HepG2 (cell line): ENCODE data around the gene GBGT1. TPM values are rescaled to one million over a fixed set of nuclear protein-coding genes. Genes with fewer than 3 reads are reported as not detected.

Experiments used
- ATF7 ChIP-seq, 2 experiments: fragments of 450-650 bp in 1 of 2; sonication (generic) in 1 of 2; formaldehyde crosslinking in 1 of 2; IDR thresholded peaks; 2 replicates each; pipeline versions ENCODE4 v1.4.0 to v1.6.1; 2016 to 2020; ENCODE audit warnings: antibody characterized with exemption in 1 of 2, mild to moderate bottlenecking in 1 of 2, missing genetic modification reagents in 1 of 2
- BCL6 ChIP-seq: IDR thresholded peaks from 2 replicates; pipeline ENCODE4 v1.6.1; 2016; ENCODE audit warnings: missing genetic modification reagents, missing compliant biosample characterization
- FOXA1 ChIP-seq, 2 experiments: fragments of 450-650 bp in 1 of 2; sonication (generic) in 1 of 2; formaldehyde crosslinking in 1 of 2; IDR thresholded peaks; 2 replicates each; pipeline versions ENCODE4 v1.4.0 to v1.6.1; 2016 to 2020; ENCODE audit warnings: missing genetic modification reagents in 1 of 2
- FOXO1 ChIP-seq: sonication (generic); formaldehyde crosslinking; IDR thresholded peaks from 2 replicates; pipeline ENCODE4 v1.4.0; 2020; ENCODE audit warnings: missing genetic modification reagents
- GMEB2 ChIP-seq: IDR thresholded peaks from 2 replicates; pipeline ENCODE4 v1.6.1; 2016; ENCODE audit warnings: missing biosample characterization, missing genetic modification reagents, low read depth
- HDAC2 ChIP-seq: sonication (generic); formaldehyde crosslinking; IDR thresholded peaks from 2 replicates; pipeline ENCODE4 v1.4.0; 2020; ENCODE audit warnings: missing genetic modification reagents
- KAT7 ChIP-seq: IDR thresholded peaks from 2 replicates; pipeline ENCODE4 v1.6.1; 2018; ENCODE audit warnings: borderline replicate concordance, missing compliant biosample characterization
- NCOA2 ChIP-seq: sonication (generic); formaldehyde crosslinking; IDR thresholded peaks from 2 replicates; pipeline ENCODE4 v1.8.0; 2022; ENCODE audit warnings: inconsistent platforms
- RBM39 ChIP-seq: fragments of 200-400 bp; formaldehyde crosslinking; IDR thresholded peaks from one replicate; pipeline ENCODE4 v1.6.1; 2018; ENCODE audit warnings: antibody characterized with exemption, mild to moderate bottlenecking, low read depth, low read length; ENCODE audit not compliant: poor library complexity, severe bottlenecking
- RFX3 ChIP-seq: IDR thresholded peaks from 2 replicates; pipeline ENCODE4 v1.6.1; 2016; ENCODE audit warnings: missing biosample characterization, missing genetic modification reagents
- SP2 ChIP-seq: sonication (generic); formaldehyde crosslinking; IDR thresholded peaks from 2 replicates; pipeline ENCODE4 v1.5.1; 2020; ENCODE audit warnings: mild to moderate bottlenecking, missing genetic modification reagents
- TFDP1 ChIP-seq: IDR thresholded peaks from 2 replicates; pipeline ENCODE4 v1.6.1; 2016; ENCODE audit warnings: missing compliant biosample characterization, missing genetic modification reagents, borderline replicate concordance
- THAP8 ChIP-seq: sonication (generic); formaldehyde crosslinking; IDR thresholded peaks from 2 replicates; pipeline ENCODE4 v1.5.1; 2020; ENCODE audit warnings: missing genetic modification reagents, mild to moderate bottlenecking, borderline replicate concordance
- TP53 ChIP-seq: sonication (generic); formaldehyde crosslinking; conservative IDR thresholded peaks from 2 replicates; pipeline ENCODE4 v1.4.0; 2020; ENCODE audit warnings: missing genetic modification reagents
- ZNF281 ChIP-seq: sonication (generic); formaldehyde crosslinking; IDR thresholded peaks from 2 replicates; pipeline ENCODE4 v1.4.0; 2020; ENCODE audit warnings: missing genetic modification reagents, borderline replicate concordance
- ZNF850 ChIP-seq: sonication (generic); formaldehyde crosslinking; conservative IDR thresholded peaks from 2 replicates; pipeline ENCODE4 v1.9.0; 2021; ENCODE audit warnings: mild to moderate bottlenecking, missing genetic modification reagents
- ZSCAN12 ChIP-seq: sonication (generic); formaldehyde crosslinking; IDR thresholded peaks from 2 replicates; pipeline ENCODE4 v1.9.0; 2021; ENCODE audit warnings: mild to moderate bottlenecking, missing genetic modification reagents
- polyA plus RNA-seq, 8 experiments: library from polyadenylated mRNA; depleted of rRNA in 3 of 8; stranded (reverse) in 7 of 8; unstranded in 1 of 8; fragments of >200 nt; fragmentation: Illumina TruSeq in 4 of 8; extraction: Trizol in 4 of 8; gene quantifications; 2 replicates each; pipeline versions ENCODE4 v1.2.1 to v1.2.3, GENCODE V29; 2011 to 2016; ENCODE audit warnings: low read depth in 4 of 8, missing spikeins in 1 of 8, mixed read lengths in 1 of 8; ENCODE audit not compliant: insufficient read depth in 1 of 8
- total RNA-seq, 5 experiments: library from RNA; depleted of rRNA; stranded (reverse); fragments of >200 nt; fragmentation: Illumina TruSeq; extraction: Trizol; gene quantifications; 2 replicates each; pipeline ENCODE4 v1.2.3, GENCODE V29; 2016; ENCODE audit warnings: low read depth in 1 of 5

Gene GBGT1
- total and polyA plus RNA-seq, 2 of the 13 experiments (the other 11 are each of a cell fraction or from before 2014, with no cell fraction given): not detected

DNA sequence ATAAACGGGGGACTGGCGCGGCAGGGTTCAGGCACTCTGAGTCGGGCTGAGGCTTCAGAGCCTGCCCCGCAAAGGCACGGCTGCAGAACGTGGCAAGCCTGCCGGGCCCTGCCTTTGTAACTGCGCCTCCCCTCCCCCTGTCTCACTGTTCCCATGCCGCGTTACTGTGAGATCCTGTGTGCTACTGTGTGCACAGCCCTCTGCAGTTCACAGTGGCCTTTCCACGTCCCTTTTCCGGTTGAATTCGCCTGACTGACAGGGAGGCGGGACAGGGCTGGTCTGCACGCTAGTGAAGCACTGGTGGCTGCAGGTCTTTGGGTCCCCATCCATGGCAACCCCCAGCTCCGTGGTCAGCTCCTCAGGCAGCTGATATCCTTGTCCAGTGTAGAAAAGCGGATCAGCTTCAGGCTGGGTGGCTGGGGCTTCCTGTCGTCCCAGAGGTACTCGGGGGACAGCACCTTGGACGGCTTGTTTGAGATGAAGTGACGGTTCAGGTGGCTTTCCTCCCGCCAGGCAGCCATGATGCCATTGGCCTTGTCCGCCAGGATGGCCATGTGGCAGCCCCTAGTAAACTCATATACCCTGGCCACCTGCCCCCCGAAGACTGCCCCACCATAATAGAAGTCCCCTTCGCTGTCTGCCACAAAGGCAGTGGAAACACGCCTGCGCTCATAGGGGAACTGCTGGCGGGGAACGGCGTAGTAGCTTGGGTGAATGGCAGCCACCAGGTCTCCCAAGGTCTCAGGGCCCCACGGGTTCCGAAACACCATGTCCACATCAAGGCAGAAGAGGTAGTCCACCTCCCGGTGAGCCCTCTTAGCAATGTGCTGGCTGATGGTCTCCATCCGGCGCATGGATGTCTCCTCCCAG lies 10.3 kb downstream of the GBGT1 start (continued):
- TF ChIP-seq TP53: no peak
- TF ChIP-seq GMEB2 (CRISPR knock-in tag): no peak
- TF ChIP-seq FOXA1 (IDR thresholded peaks at IDR 0.05): no peak
- TF ChIP-seq FOXA1 (CRISPR knock-in tag; IDR thresholded peaks at IDR 0.05): 0 out of 2 replicates have a peak, but pooled peaks have one; percentile 49
- TF ChIP-seq ATF7 (IDR thresholded peaks at IDR 0.05): no peak
- no peak for TF ChIP-seq ATF7 (CRISPR knock-in tag; IDR thresholded peaks at IDR 0.05)
- peak; percentile 54; the same call in 1 of the 2 replicates for TF ChIP-seq HDAC2 (CRISPR knock-in tag)
- 0 out of 2 replicates have a peak, but pooled peaks have one; percentile 12 for TF ChIP-seq NCOA2 (CRISPR knock-in tag)
- no peak for TF ChIP-seq RFX3 (CRISPR knock-in tag)
- TF ChIP-seq SP2 (CRISPR knock-in tag): peak; percentile 43; the same call in 1 of the 2 replicates
- 0 out of 2 replicates have a peak, but pooled peaks have one; percentile 38 for TF ChIP-seq TFDP1 (CRISPR knock-in tag)
- TF ChIP-seq THAP8 (CRISPR knock-in tag): no peak
- no peak for TF ChIP-seq KAT7
- peak; percentile 21 for TF ChIP-seq RBM39
- TF ChIP-seq ZNF281 (CRISPR knock-in tag): peak; percentile 89
- TF ChIP-seq BCL6 (CRISPR knock-in tag): 0 out of 2 replicates have a peak, but pooled peaks have one; percentile 22
- TF ChIP-seq FOXO1 (CRISPR knock-in tag): peak; percentile 36; the same call in 1 of the 2 replicates
- no peak for TF ChIP-seq ZSCAN12 (CRISPR knock-in tag)
- no peak for TF ChIP-seq ZNF850
